ENCODE data around the gene GIPC3. TPM values are rescaled to one million over a fixed set of nuclear protein-coding genes. Genes with fewer than 3 reads are reported as not detected.

GIPC3 gene
- total RNA-seq, 4 donors from 2014 or later: 0.19 to 0.89 (median 0.37) TPM

DNA sequence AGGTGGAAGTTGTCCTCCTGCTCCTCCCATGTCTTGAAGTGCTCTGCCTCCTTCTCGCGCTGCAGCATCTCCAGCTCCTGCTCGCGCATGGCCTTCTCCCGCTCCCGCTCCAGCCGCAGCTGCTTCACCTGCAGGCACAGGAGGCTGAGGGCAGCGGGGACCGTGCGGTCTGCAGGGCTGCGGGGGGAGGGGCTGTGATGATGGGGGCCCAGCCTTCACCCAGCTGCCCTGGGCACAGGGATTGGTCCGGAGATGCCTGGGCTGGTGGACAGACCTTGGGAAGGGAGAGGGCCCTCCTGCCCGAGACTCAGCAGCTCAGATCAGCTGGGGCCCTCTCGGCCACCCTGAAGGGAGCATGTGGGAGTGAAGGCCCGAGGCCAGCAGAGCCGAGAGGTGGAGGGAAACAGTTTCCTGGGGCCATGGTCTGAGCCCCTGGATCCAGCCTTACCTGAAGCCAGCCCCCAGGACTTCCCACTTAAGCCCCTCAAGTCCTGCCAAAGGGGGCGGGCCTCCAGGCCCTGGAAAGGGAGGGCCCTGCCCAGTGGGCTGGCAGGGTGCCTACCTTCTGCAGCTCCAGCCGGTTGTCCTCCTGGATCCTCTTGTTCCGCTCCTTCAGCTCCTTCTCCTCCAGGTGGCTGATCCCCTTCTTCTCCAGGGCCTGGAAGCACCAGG is 35.0 kb downstream of the GIPC3 start:
- H3K9me3 ChIP-seq: no peaks in the 10 kb centered on the region
- DNase-seq (ENCODE audit: low spot score in 2 of 2): no peak
- peaks cover 65% of the 10 kb centered on the region for H3K36me3 ChIP-seq
- peaks cover 23% of the 10 kb centered on the region for H3K4me1 ChIP-seq
- H3K27me3 ChIP-seq: no peaks in the 10 kb centered on the region
- no peak overlapping the region for H3K4me3 ChIP-seq
- no peak overlapping the region for H3K27ac ChIP-seq
- TF ChIP-seq EP300 (IDR thresholded peaks at IDR 0.05): no peak
- TF ChIP-seq POLR2AphosphoS5 (IDR thresholded peaks at IDR 0.05): no peak
- TF ChIP-seq POLR2A (IDR thresholded peaks at IDR 0.05): no peak
- TF ChIP-seq, protein P1, sequence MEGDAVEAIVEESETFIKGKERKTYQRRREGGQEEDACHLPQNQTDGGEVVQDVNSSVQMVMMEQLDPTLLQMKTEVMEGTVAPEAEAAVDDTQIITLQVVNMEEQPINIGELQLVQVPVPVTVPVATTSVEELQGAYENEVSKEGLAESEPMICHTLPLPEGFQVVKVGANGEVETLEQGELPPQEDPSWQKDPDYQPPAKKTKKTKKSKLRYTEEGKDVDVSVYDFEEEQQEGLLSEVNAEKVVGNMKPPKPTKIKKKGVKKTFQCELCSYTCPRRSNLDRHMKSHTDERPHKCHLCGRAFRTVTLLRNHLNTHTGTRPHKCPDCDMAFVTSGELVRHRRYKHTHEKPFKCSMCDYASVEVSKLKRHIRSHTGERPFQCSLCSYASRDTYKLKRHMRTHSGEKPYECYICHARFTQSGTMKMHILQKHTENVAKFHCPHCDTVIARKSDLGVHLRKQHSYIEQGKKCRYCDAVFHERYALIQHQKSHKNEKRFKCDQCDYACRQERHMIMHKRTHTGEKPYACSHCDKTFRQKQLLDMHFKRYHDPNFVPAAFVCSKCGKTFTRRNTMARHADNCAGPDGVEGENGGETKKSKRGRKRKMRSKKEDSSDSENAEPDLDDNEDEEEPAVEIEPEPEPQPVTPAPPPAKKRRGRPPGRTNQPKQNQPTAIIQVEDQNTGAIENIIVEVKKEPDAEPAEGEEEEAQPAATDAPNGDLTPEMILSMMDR (IDR thresholded peaks at IDR 0.05): no peak
- 85% methylated on average over 18 of the region's 19 CpGs for WGBS

DNA sequence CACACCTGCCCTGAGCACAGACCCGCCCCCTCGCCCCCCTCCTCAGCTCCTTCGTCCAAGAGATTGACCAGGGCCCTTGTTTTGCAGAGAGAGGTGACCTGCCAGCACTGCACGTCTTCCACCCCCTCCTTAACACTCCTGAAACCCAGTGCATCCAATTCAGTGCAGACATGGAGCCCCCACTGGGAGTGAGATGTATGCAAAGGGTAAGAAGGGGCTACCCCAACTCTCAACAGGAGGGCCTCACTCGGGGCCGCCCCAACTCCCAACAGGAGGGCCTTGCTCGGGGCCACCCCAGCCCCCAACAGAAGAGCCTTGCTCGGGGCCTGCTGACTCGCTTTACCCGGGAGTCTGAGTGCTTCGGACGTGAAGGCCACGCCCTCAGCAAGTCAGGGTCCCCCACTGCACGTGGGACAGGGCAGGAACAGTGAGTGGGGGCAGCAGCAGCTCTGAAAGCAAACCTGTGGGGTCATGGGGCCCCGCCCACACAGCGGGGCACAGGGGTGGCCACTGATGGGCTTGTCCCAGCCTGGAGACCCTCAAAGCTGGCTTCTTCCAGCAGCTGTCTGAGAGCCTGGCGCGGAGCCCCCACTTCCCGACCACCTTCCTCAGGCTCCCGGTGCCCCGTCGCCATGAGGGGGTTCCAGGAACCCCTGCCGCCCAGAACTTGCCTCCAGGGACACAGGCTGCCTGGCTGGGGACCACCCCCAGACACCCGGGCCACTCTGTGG is 35.7 kb downstream of the GIPC3 start:
- H3K4me1 ChIP-seq: peaks cover 30% of the 10 kb centered on the region
- WGBS: 80% methylated on average over 7 of the region's 24 CpGs
- no peaks in the 10 kb centered on the region for H3K27me3 ChIP-seq
- no peak for DNase-seq (ENCODE audit: low spot score in 2 of 2)
- peaks cover 59% of the 10 kb centered on the region for H3K36me3 ChIP-seq
- no peak overlapping the region for H3K27ac ChIP-seq
- no peaks in the 10 kb centered on the region for H3K9me3 ChIP-seq
- no peak overlapping the region for H3K4me3 ChIP-seq
- TF ChIP-seq POLR2A (IDR thresholded peaks at IDR 0.05): no peak
- no peak for TF ChIP-seq POLR2AphosphoS5 (IDR thresholded peaks at IDR 0.05)
- TF ChIP-seq EP300 (IDR thresholded peaks at IDR 0.05): no peak
- TF ChIP-seq, protein P1 (IDR thresholded peaks at IDR 0.05): no peak

DNA sequence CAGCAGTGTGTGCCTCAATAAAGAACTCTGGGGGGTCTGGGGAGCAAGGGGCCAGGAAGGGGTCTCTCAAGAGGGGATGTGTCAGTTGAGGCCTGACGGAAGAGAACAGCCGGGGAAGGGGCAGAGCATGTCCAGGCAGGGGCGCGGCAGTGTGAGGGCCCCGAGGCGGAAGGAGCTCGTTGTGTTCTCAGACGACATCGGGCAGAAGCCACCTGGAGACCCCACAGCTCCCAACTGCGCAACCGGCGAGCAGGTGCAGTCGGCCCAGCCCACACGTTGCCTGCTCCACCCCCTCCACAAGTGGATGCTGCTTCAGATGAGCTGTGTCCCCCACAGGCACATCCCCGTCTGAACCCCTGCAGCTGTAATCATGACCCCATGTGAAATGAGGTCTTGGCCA is 36.4 kb downstream of the GIPC3 start:
- H3K9me3 ChIP-seq: no peaks in the 10 kb centered on the region
- H3K36me3 ChIP-seq: peaks cover 53% of the 10 kb centered on the region
- H3K27me3 ChIP-seq: no peaks in the 10 kb centered on the region
- 97% methylated on average over 6 of the region's 15 CpGs for WGBS
- H3K27ac ChIP-seq: no peak overlapping the region
- TF ChIP-seq POLR2AphosphoS5 (IDR thresholded peaks at IDR 0.05) (no peak), POLR2A (IDR thresholded peaks at IDR 0.05) (no peak)
- TF ChIP-seq, protein P1 (IDR thresholded peaks at IDR 0.05): no peak
- DNase-seq (ENCODE audit: low spot score in 2 of 2): no peak
- H3K4me3 ChIP-seq: no peak overlapping the region
- peaks cover 32% of the 10 kb centered on the region for H3K4me1 ChIP-seq

DNA sequence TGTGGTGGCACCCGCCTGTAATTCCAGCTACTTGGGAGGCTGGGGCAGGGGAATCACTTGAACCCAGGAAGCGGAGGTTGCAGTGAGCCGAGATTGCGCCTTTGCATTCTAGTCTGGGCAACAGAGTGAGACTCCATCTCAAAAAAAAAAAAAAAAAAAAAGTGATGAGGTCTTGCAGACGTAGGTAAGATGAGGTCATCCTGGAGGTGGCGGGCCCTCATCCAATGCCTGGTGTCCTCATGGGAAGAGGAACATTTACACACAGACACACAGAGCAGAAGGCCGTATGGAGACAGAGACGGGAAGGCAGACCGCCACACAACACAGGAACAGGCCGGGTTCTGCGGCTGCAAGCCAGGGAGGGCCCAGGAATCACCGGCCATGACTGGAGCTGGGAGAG is 36.9 kb downstream of the GIPC3 start:
- TF ChIP-seq, protein P1 (IDR thresholded peaks at IDR 0.05): no peak
- TF ChIP-seq EP300 (IDR thresholded peaks at IDR 0.05) (no peak), POLR2AphosphoS5 (IDR thresholded peaks at IDR 0.05) (no peak), POLR2A (IDR thresholded peaks at IDR 0.05) (no peak)
- 84% methylated on average over 12 of the region's 12 CpGs for WGBS
- H3K4me1 ChIP-seq: peaks cover 34% of the 10 kb centered on the region
- no peaks in the 10 kb centered on the region for H3K27me3 ChIP-seq
- DNase-seq (ENCODE audit: low spot score in 2 of 2): no peak
- peaks cover 48% of the 10 kb centered on the region for H3K36me3 ChIP-seq
- H3K9me3 ChIP-seq: no peaks in the 10 kb centered on the region
- no peak overlapping the region for H3K4me3 ChIP-seq
- no peak overlapping the region for H3K27ac ChIP-seq

DNA sequence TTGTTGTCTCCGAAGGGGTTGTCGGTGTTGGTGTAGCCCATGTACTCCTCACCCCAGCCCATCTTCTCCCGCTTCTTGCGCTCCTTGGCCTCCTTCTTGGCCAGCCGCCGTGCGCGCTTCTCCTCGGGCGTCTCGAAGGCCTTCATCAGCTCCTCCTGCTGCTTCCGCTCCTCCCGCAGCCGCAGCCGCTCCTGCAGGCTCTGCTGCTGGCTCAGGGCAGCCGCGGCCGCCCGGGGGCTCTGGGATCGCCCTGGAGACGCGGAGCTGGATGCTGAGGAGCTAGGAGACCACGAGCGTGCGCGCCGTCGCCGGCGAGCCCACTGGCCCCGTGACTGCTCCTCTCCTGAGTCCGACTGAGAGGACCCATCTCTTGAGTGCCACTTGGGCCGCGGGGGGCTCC is 38.4 kb downstream of the GIPC3 start:
- Histone ChIP-seq H3K27me3 (no peaks in the 10 kb centered on the region), H3K27ac (no peak overlapping the region), H3K9me3 (no peaks in the 10 kb centered on the region), H3K4me1 (peaks cover 29% of the 10 kb centered on the region), H3K4me3 (no peak overlapping the region), H3K36me3 (peaks cover 43% of the 10 kb centered on the region)
- no peak for DNase-seq (ENCODE audit: low spot score in 2 of 2)
- WGBS: 90% methylated on average over 22 of the region's 34 CpGs
- TF ChIP-seq, protein P1 (IDR thresholded peaks at IDR 0.05): no peak
- TF ChIP-seq EP300 (IDR thresholded peaks at IDR 0.05) (no peak), POLR2AphosphoS5 (IDR thresholded peaks at IDR 0.05) (no peak), POLR2A (IDR thresholded peaks at IDR 0.05) (no peak)
